Right cardiac atrium (tissue), 5 donors: ENCODE results near the gene CSF2. TPM values are rescaled to one million over a fixed set of nuclear protein-coding genes. Genes with fewer than 3 reads are reported as not detected.

Experiments
- ATAC-seq, 2 donors: fragments of 200-7000 bp; cut with Tn5 transposase; one replicate each; pipeline versions ENCODE4 v1.8.0 to v1.9.1; 2020; ENCODE audit warnings: moderate library complexity in 2 of 2, mild to moderate bottlenecking in 1 of 2
- DNase-seq, 3 donors: peaks; one replicate each; pipeline ENCODE4 v3.0.0-alpha.2; 2020
- H3K27ac ChIP-seq: one replicate; pipeline ENCODE4 v1.5.1; 2013; ENCODE audit warnings: mild to moderate bottlenecking, low read length, control low read depth, moderate library complexity
- H3K27me3 ChIP-seq: one replicate; pipeline ENCODE4 v1.6.1; 2013; ENCODE audit not compliant: control insufficient read depth, insufficient read depth
- H3K4me1 ChIP-seq: one replicate; pipeline ENCODE4 v1.6.1; 2013; ENCODE audit warnings: low read length; ENCODE audit not compliant: control insufficient read depth, insufficient read depth
- H3K4me3 ChIP-seq: one replicate; pipeline ENCODE4 v1.5.1; 2013; ENCODE audit warnings: low read length, control low read depth
- H3K9me3 ChIP-seq: one replicate; pipeline ENCODE4 v1.6.1; 2013; ENCODE audit warnings: low read length; ENCODE audit not compliant: control insufficient read depth
- WGBS: extraction: QIAGEN DNeasy Blood & Tissue Kit; methylation state at CpG from one replicate; pipeline ENCODE4 v1.1.7; 2013; 5-methylcytosine and 5-hydroxymethylcytosine counted together
- intact Hi-C, 4 donors: fragments of 100-400 bp; cut with DNase I; formaldehyde crosslinking; loops; one replicate each; pipeline versions ENCODE4 v1.11.0 to v1.14.0; 2022 to 2023
- long read RNA-seq, 4 donors: library from polyadenylated mRNA; unstranded; transcript quantifications; one replicate each; pipeline ENCODE4 v2.0.0, GENCODE V29; 2020 to 2021
- polyA plus RNA-seq: library from polyadenylated mRNA; stranded (reverse); fragments of 200-250 nt; gene quantifications from one replicate; pipeline ENCODE4 v1.2.3, GENCODE V29; 2013
- total RNA-seq, 4 donors: library from RNA; stranded (reverse); fragmentation: NEBNext Ultra II Directional; extraction: Animal tissue kit (Norgen Biotek cat#: 25700); gene quantifications; one replicate each; pipeline ENCODE4 v1.2.1, GENCODE V29; 2021
- donor health status: healthy with polysubstance abuse.
- donor health status: DM: no; HTN: yes; CAD: no.
- donor health status: DM: no; HTN: no; CAD: no.
- donor health status: DM: no; HTN: yes; CAD: no; lungs with severe emphysema.
- donor health status: DM: yes; HTN: yes; CAD: no.

The CSF2 gene
- total RNA-seq (not detected), polyA plus RNA-seq (not detected)
- long read RNA-seq, donor 1 = 0 reads
- long read RNA-seq, donor 2 = 0 reads
- long read RNA-seq, donor 3 = 0 reads
- long read RNA-seq, donor 4 = 0 reads

GRCh38 chr5:132073231-132074013 is at the start of gene CSF2:
TSS of gene CSF2 (plus strand) at chr5:132073789. CDS start at chr5:132073824, 35 bp downstream.
- DNase-seq (no peak), ATAC-seq (no peak)
- H3K9me3 ChIP-seq = no peaks in the 10 kb centered on the region
- no peak within 1 kb of the TSS for H3K27ac ChIP-seq
- H3K4me1 ChIP-seq = no peaks in the 10 kb centered on the region
- H3K27me3 ChIP-seq = no peaks in the 10 kb centered on the region
- WGBS = 87% methylated on average over 12 of the region's 12 CpGs
- intact Hi-C loops = no loop called here
- H3K4me3 ChIP-seq = no peak within 1 kb of the TSS

GRCh38 chr5:132024117-132024435 is 49.5 kb upstream of the CSF2 start:
- Histone ChIP-seq H3K4me1 (no peaks in the 10 kb centered on the region), H3K4me3 (no peak overlapping the region), H3K27me3 (no peaks in the 10 kb centered on the region), H3K27ac (no peak overlapping the region), H3K9me3 (no peaks in the 10 kb centered on the region)
- WGBS = 78% methylated on average over 4 of the region's 4 CpGs
- intact Hi-C loops = no loop called here
- DNase-seq (no peak), ATAC-seq (no peak)

- Histone ChIP-seq H3K4me3 (no peak overlapping the region), H3K27me3 (no peaks in the 10 kb centered on the region), H3K4me1 (no peaks in the 10 kb centered on the region), H3K27ac (no peak overlapping the region), H3K9me3 (no peaks in the 10 kb centered on the region)
- WGBS = 59% methylated on average over 8 of the region's 8 CpGs
- intact Hi-C loops = no loop called here
- no peak for DNase-seq
- ATAC-seq = no peak
Observed at GRCh38 chr5:132024789-132025402, 48.7 kb upstream of the CSF2 start.

- WGBS = 79% methylated on average over 7 of the region's 7 CpGs
Observed at GRCh38 chr5:132025403-132025971, 48.1 kb upstream of the CSF2 start.

GRCh38 chr5:132026516-132027008 is 47.0 kb upstream of the CSF2 start:
- DNase-seq (no peak), ATAC-seq (no peak)
- Histone ChIP-seq H3K4me1 (no peaks in the 10 kb centered on the region), H3K4me3 (no peak overlapping the region), H3K27ac (no peak overlapping the region), H3K27me3 (no peaks in the 10 kb centered on the region), H3K9me3 (no peaks in the 10 kb centered on the region)
- intact Hi-C loops = no loop called here
- WGBS = 69% methylated on average over 5 of the region's 5 CpGs

More at GRCh38 chr5:132025403-132025971, 48.1 kb upstream of the CSF2 start:
- no peaks in the 10 kb centered on the region for H3K27me3 ChIP-seq
- no peak overlapping the region for H3K27ac ChIP-seq
- no peaks in the 10 kb centered on the region for H3K9me3 ChIP-seq
- ATAC-seq (no peak), DNase-seq (no peak)
- no peaks in the 10 kb centered on the region for H3K4me1 ChIP-seq
- no peak overlapping the region for H3K4me3 ChIP-seq
- intact Hi-C loops = no loop called here

GRCh38 chr5:132027027-132027426 is 46.6 kb upstream of the CSF2 start:
- intact Hi-C loops = no loop called here
- H3K9me3 ChIP-seq = no peaks in the 10 kb centered on the region
- H3K4me1 ChIP-seq = no peaks in the 10 kb centered on the region
- no peak for DNase-seq
- H3K27ac ChIP-seq = no peak overlapping the region
- 77% methylated on average over 2 of the region's 2 CpGs for WGBS
- H3K4me3 ChIP-seq = no peak overlapping the region
- no peak for ATAC-seq
- H3K27me3 ChIP-seq = no peaks in the 10 kb centered on the region

- ATAC-seq = no peak
- 65% methylated on average over 4 of the region's 4 CpGs for WGBS
Observed at GRCh38 chr5:132029609-132030330, 43.8 kb upstream of the CSF2 start.

GRCh38 chr5:132030610-132031009 is 43.0 kb upstream of the CSF2 start:
- no peak overlapping the region for H3K27ac ChIP-seq
- ATAC-seq (no peak), DNase-seq (no peak)
- H3K9me3 ChIP-seq = no peaks in the 10 kb centered on the region
- WGBS = 86% methylated on average over 2 of the region's 2 CpGs
- no peaks in the 10 kb centered on the region for H3K27me3 ChIP-seq
- intact Hi-C loops = no loop called here
- no peaks in the 10 kb centered on the region for H3K4me1 ChIP-seq
- H3K4me3 ChIP-seq = no peak overlapping the region

More at GRCh38 chr5:132029609-132030330, 43.8 kb upstream of the CSF2 start:
- Histone ChIP-seq H3K4me3 (no peak overlapping the region), H3K27ac (no peak overlapping the region), H3K9me3 (no peaks in the 10 kb centered on the region), H3K4me1 (no peaks in the 10 kb centered on the region), H3K27me3 (no peaks in the 10 kb centered on the region)
- DNase-seq = no peak
- intact Hi-C loops = no loop called here

GRCh38 chr5:132032196-132032595 is 41.4 kb upstream of the CSF2 start:
- no peak for ATAC-seq
- DNase-seq = no peak
- H3K4me3 ChIP-seq = no peak overlapping the region
- H3K27ac ChIP-seq = no peak overlapping the region
- intact Hi-C loops = no loop called here
- no peaks in the 10 kb centered on the region for H3K27me3 ChIP-seq
- no peaks in the 10 kb centered on the region for H3K9me3 ChIP-seq
- H3K4me1 ChIP-seq = no peaks in the 10 kb centered on the region

- no peak overlapping the region for H3K27ac ChIP-seq
- ATAC-seq = no peak
- H3K9me3 ChIP-seq = no peaks in the 10 kb centered on the region
- no peak overlapping the region for H3K4me3 ChIP-seq
- no peak for DNase-seq
- intact Hi-C loops = no loop called here
- H3K4me1 ChIP-seq = no peaks in the 10 kb centered on the region
- no peaks in the 10 kb centered on the region for H3K27me3 ChIP-seq
- 58% methylated on average over 4 of the region's 4 CpGs for WGBS
Observed at GRCh38 chr5:132033122-132033521, 40.5 kb upstream of the CSF2 start.

- ATAC-seq = no peak
- intact Hi-C loops = no loop called here
- Histone ChIP-seq H3K27ac (no peak overlapping the region), H3K9me3 (no peaks in the 10 kb centered on the region), H3K4me3 (no peak overlapping the region), H3K4me1 (no peaks in the 10 kb centered on the region), H3K27me3 (no peaks in the 10 kb centered on the region)
- 54% methylated on average over 2 of the region's 2 CpGs for WGBS
- DNase-seq = no peak
Observed at GRCh38 chr5:132037353-132037752, 36.2 kb upstream of the CSF2 start.
